COLO829 (cell line): Measurements from ENCODE around the gene VPS8.
"Not testable (repeated sequence)": the region's sequence is repeated elsewhere in the genome, so short reads cannot be mapped to it uniquely, and the experiment has no call there.

ENCODE experiments used
- DNase-seq: peaks from one replicate; pipeline ENCODE4 v3.0.0; 2012; ENCODE audit warnings: low spot score

The VPS8 gene

GRCh38 chr3:184924547-184924946 lies 112.6 kb downstream of the VPS8 start:
- no peak for DNase-seq

- DNase-seq = no peak
These were observed 115.9 kb downstream of the VPS8 start for GRCh38 chr3:184927796-184928315.

GRCh38 chr3:184932777-184933176 lies 120.8 kb downstream of the VPS8 start:
- no peak for DNase-seq

- peak; percentile 80 for DNase-seq
These were observed 125.6 kb downstream of the VPS8 start for GRCh38 chr3:184937611-184938010.

GRCh38 chr3:184941408-184941807 lies 129.4 kb downstream of the VPS8 start:
- no peak for DNase-seq

GRCh38 chr3:184942735-184943134 lies 130.8 kb downstream of the VPS8 start:
- DNase-seq = no peak

- no peak for DNase-seq
These were observed 132.3 kb downstream of the VPS8 start for GRCh38 chr3:184944241-184944640.

- DNase-seq = no peak
These were observed 134.1 kb downstream of the VPS8 start for GRCh38 chr3:184945886-184946625.

GRCh38 chr3:184946917-184947316 lies 135.0 kb downstream of the VPS8 start:
- no peak for DNase-seq

- DNase-seq = no peak
These were observed 137.4 kb downstream of the VPS8 start for GRCh38 chr3:184949251-184949965.

GRCh38 chr3:184950816-184951215 lies 138.8 kb downstream of the VPS8 start:
- not testable (repeated sequence) for DNase-seq

GRCh38 chr3:184952671-184953070 lies 140.7 kb downstream of the VPS8 start:
- DNase-seq = no peak

GRCh38 chr3:184953401-184953800 lies 141.4 kb downstream of the VPS8 start:
- DNase-seq = no peak

- no peak for DNase-seq
These were observed 142.3 kb downstream of the VPS8 start for GRCh38 chr3:184954251-184954650.

- DNase-seq = not testable (repeated sequence)
These were observed 142.9 kb downstream of the VPS8 start for GRCh38 chr3:184954851-184955250.

GRCh38 chr3:184965639-184966430 lies 153.9 kb downstream of the VPS8 start:
- no peak for DNase-seq

- DNase-seq = peak; percentile 24
These were observed 156.1 kb downstream of the VPS8 start for GRCh38 chr3:184968115-184968514.

GRCh38 chr3:184970186-184970585 lies 158.2 kb downstream of the VPS8 start:
- DNase-seq = no peak

GRCh38 chr3:184977796-184978195 lies 165.8 kb downstream of the VPS8 start:
- no peak for DNase-seq

GRCh38 chr3:184981071-184981470 lies 169.1 kb downstream of the VPS8 start:
- DNase-seq = no peak

GRCh38 chr3:184982076-184982475 lies 170.1 kb downstream of the VPS8 start:
- DNase-seq = no peak

GRCh38 chr3:184985586-184985985 lies 173.6 kb downstream of the VPS8 start:
- no peak for DNase-seq
